Calu3 (cell line): Measurements from ENCODE around the gene GGT6. TPM values are rescaled to one million over a fixed set of nuclear protein-coding genes. Genes with fewer than 3 reads are reported as not detected.

Experiments used
- BruUV-seq: library from RNA; stranded (reverse); fragments of 400-500 nt; replicated peaks from 2 replicates; lab custom pipeline; 2021; lab: Mats Ljungman, UMichigan
- CTCF ChIA-PET: fragments of 300-600 bp; sonication (Branson Sonifier 250); formaldehyde crosslinking; loops from one replicate; lab custom pipeline; 2022; ENCODE audit warnings: antibody characterized with exemption; lab: Charles Lee
- DNase-seq: peaks from one replicate; pipeline ENCODE4 v3.0.0; 2022
- H3K27ac Mint-ChIP-seq: one replicate; pipeline ENCODE4 v1.8.0; 2022; ENCODE audit warnings: mixed read lengths; ENCODE audit not compliant: unreplicated experiment
- H3K27me3 Mint-ChIP-seq: one replicate; pipeline ENCODE4 v1.8.0; 2022; ENCODE audit warnings: mixed read lengths; ENCODE audit not compliant: unreplicated experiment
- H3K36me3 Mint-ChIP-seq: one replicate; pipeline ENCODE4 v1.8.0; 2022; ENCODE audit warnings: mild to moderate bottlenecking, moderate library complexity, mixed read lengths; ENCODE audit not compliant: insufficient read depth, unreplicated experiment
- H3K4me1 Mint-ChIP-seq: one replicate; pipeline ENCODE4 v1.8.0; 2022; ENCODE audit warnings: mild to moderate bottlenecking, low read depth, mixed read lengths; ENCODE audit not compliant: unreplicated experiment
- H3K4me3 Mint-ChIP-seq: one replicate; pipeline ENCODE4 v1.8.0; 2022; ENCODE audit warnings: mild to moderate bottlenecking, low read depth, moderate library complexity, mixed read lengths; ENCODE audit not compliant: unreplicated experiment
- H3K9me3 Mint-ChIP-seq: one replicate; pipeline ENCODE4 v1.8.0; 2022; ENCODE audit warnings: low read depth, mixed read lengths; ENCODE audit not compliant: unreplicated experiment
- intact Hi-C: fragments of 100-400 bp; cut with micrococcal nuclease; formaldehyde crosslinking; loops from one replicate; pipeline ENCODE4 v1.10.0; 2022; ENCODE audit not compliant: unreplicated experiment
- total RNA-seq: library from RNA; stranded (reverse); gene quantifications from 2 replicates; pipeline ENCODE4 v1.2.3, GENCODE V29; 2022
- TF ChIP-seq, protein P1 (sequence below): fragments of 200-600 bp; IDR thresholded peaks from one replicate; pipeline ENCODE4 v1.8.0; 2022; ENCODE audit warnings: antibody characterized with exemption; ENCODE audit not compliant: unreplicated experiment

The GGT6 gene
- total RNA-seq, 1 experiment from 2014 or later: 1.1 TPM

DNA sequence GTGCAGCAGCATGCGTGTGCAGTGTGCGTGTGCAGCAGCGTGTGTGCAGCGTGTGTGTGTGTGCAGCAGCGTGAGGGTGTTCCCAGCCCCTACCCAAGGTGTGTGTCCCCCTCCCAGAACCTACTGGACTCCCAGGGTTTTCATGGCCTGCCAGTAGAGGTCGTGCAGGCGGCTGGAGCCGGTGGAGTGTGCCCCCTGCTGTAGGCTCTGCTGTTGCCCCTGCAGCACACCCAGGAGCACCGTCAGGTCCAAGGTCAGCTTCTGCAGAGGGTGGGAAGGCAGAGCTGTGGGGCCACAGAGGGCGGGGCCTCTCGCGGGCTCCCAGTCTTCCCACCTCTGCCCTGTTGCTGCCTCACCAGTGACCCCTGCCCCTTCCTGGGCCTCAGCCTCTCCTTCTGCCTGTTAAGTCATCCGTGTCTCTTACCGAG, 20.1 kb downstream of the GGT6 start:
- peaks cover 14% of the 10 kb centered on the region for H3K4me1 Mint-ChIP-seq
- CTCF ChIA-PET: no interaction called here
- no TSS peak for BruUV-seq
- intact Hi-C loops: no loop called here
- no peaks in the 10 kb centered on the region for H3K9me3 Mint-ChIP-seq
- no peaks in the 10 kb centered on the region for H3K27me3 Mint-ChIP-seq
- no peak overlapping the region for H3K4me3 Mint-ChIP-seq
- peak overlapping the region; percentile 61 for H3K27ac Mint-ChIP-seq
- peaks cover 85% of the 10 kb centered on the region for H3K36me3 Mint-ChIP-seq
- DNase-seq: no peak
- TF ChIP-seq, protein P1, sequence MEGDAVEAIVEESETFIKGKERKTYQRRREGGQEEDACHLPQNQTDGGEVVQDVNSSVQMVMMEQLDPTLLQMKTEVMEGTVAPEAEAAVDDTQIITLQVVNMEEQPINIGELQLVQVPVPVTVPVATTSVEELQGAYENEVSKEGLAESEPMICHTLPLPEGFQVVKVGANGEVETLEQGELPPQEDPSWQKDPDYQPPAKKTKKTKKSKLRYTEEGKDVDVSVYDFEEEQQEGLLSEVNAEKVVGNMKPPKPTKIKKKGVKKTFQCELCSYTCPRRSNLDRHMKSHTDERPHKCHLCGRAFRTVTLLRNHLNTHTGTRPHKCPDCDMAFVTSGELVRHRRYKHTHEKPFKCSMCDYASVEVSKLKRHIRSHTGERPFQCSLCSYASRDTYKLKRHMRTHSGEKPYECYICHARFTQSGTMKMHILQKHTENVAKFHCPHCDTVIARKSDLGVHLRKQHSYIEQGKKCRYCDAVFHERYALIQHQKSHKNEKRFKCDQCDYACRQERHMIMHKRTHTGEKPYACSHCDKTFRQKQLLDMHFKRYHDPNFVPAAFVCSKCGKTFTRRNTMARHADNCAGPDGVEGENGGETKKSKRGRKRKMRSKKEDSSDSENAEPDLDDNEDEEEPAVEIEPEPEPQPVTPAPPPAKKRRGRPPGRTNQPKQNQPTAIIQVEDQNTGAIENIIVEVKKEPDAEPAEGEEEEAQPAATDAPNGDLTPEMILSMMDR: no peak

DNA sequence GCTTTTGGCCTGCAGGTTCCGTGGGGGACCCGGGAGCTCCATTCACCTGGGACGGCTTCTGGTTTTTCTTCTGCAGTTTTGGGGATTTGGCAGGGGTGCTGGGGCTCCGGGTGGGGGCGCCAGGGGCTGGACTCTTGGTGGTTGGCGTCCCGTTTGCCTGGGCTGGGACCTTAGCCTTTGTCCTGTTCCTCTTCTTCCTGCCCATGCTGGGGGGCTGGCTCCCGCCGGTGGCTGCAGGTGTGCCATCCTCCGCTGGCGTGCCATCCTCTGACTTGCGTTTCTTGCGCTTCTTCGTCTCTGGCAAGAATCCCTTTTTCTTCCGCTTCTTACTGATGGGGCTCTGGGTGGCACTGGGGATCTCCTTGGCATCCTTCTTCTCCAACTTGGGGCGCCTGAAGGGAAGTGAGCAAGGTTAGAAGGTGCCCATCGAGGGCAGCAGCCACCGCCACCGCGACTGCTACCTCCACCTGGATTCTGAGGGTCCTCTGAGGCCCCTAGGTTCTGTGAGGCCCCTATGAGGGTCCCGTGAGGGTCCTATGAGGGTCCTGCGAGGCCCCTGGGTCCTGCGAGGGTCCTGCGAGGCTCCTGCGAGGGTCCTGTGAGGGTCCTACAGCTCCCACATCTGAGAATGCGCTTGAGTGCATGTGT, 20.7 kb downstream of the GGT6 start:
- peaks cover 83% of the 10 kb centered on the region for H3K36me3 Mint-ChIP-seq
- H3K4me3 Mint-ChIP-seq: no peak overlapping the region
- H3K27ac Mint-ChIP-seq: peak overlapping the region; percentile 61
- CTCF ChIA-PET: no interaction called here
- TF ChIP-seq, protein P1: no peak
- H3K4me1 Mint-ChIP-seq: peaks cover 14% of the 10 kb centered on the region
- intact Hi-C loops: no loop called here
- DNase-seq: no peak
- no peaks in the 10 kb centered on the region for H3K9me3 Mint-ChIP-seq
- BruUV-seq: TSS peak; percentile 59
- H3K27me3 Mint-ChIP-seq: no peaks in the 10 kb centered on the region

DNA sequence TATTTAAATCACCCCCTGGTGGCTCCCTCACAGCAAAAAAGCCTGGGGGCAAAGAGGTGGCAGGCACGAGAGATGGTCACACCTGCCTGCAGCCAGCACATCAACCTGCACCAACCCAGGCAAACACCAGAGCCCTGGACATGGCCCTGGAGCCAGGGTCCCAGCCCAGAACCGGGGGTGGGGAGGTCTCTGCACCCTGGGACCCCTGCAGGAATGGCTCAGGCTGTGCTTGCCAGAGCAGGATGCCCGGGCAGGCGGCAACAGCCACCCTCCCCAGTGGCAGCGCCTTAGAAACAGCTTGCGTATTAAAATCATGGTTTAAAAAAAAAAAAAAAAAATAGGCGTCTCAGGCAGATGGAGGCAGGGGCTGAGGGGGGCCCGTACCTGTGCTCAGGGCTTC, 21.4 kb downstream of the GGT6 start:
- peaks cover 19% of the 10 kb centered on the region for H3K4me1 Mint-ChIP-seq
- H3K36me3 Mint-ChIP-seq: peaks cover 86% of the 10 kb centered on the region
- H3K9me3 Mint-ChIP-seq: no peaks in the 10 kb centered on the region

DNA sequence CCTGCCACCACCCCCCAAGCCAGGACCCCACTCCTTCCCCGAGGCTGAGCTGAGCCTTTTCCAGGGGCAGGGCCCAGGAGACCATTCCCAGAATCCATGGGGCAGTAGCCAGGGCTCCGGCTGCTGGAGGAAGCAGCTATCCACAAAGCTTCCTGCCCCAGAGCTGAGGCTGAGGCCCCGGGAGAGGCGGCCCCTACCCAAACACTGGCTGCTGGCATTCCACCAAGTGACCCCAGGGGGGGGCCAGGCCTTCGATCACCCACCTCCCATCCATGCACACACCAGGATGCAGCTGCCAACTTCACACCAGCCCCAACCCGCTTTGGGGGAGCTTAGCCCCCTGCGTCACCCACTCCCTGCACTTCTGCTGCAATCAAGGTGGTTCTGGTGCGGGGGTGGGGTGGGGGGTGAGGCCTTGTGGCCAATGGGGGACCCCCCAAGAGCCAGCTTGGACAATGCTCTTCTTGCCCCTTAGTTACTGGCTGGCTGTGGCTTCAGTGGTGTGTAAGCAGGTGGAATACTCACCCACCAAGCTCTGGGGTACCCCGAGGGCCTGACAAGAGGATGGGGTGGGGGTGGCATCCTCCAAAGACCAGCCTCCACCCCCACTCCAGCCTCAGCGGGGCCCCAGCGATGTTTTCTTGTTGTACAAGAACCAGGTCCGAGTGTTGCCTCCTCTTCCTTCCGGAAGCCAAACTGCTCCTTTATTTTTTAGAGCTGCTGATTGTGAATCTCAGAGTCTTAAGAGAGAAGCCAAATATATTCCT, 22.0 kb downstream of the GGT6 start:
- Mint-ChIP-seq H3K9me3 (no peaks in the 10 kb centered on the region), H3K27ac (no peak overlapping the region), H3K4me1 (peaks cover 22% of the 10 kb centered on the region)

More for the DNA sequence above, 21.4 kb downstream of the GGT6 start:
- no peak for DNase-seq
- H3K4me3 Mint-ChIP-seq: no peak overlapping the region
- no peak overlapping the region for H3K27ac Mint-ChIP-seq
- no TSS peak for BruUV-seq
- TF ChIP-seq, protein P1: no peak
- intact Hi-C loops: no loop called here
- H3K27me3 Mint-ChIP-seq: no peaks in the 10 kb centered on the region
- CTCF ChIA-PET: no interaction called here

More for the DNA sequence above, 22.0 kb downstream of the GGT6 start:
- Mint-ChIP-seq H3K27me3 (no peaks in the 10 kb centered on the region), H3K36me3 (peaks cover 86% of the 10 kb centered on the region), H3K4me3 (no peak overlapping the region)
- BruUV-seq: TSS peak; percentile 57
- no peak for DNase-seq
- intact Hi-C loops: no loop called here
- TF ChIP-seq, protein P1: no peak
- CTCF ChIA-PET: interaction anchor here (0.6 kb wide), 1 partner anchor 58 kb away, joined by 5 read pairs; no protein-coding TSS in a partner anchor
